B cell (primary cell): ENCODE results near the gene IGSF3. TPM values are rescaled to one million over a fixed set of nuclear protein-coding genes. Genes with fewer than 3 reads are reported as not detected.

Experiments
- ATAC-seq: fragments of 200-7000 bp; cut with Tn5 transposase; one replicate; pipeline ENCODE4 v1.10.0; 2021; ENCODE audit warnings: low read depth, mild to moderate bottlenecking, moderate number of reproducible peaks, moderate library complexity
- CTCF ChIA-PET: fragments of 350-600 bp; sonication (Branson Sonifier 250); formaldehyde crosslinking; loops from one replicate; lab custom pipeline; 2021; ENCODE audit warnings: antibody characterized with exemption, inconsistent platforms; lab: Charles Lee
- POLR2A ChIA-PET: fragments of 350-600 bp; sonication (Branson Sonifier 250); formaldehyde crosslinking; loops from one replicate; lab custom pipeline; 2021; ENCODE audit warnings: antibody characterized with exemption; lab: Charles Lee
- DNase-seq: peaks from one replicate; pipeline ENCODE4 v3.0.0; 2013
- H2AFZ ChIP-seq: 2 replicates; pipeline ENCODE4 v1.6.1; 2012; ENCODE audit warnings: mild to moderate bottlenecking, low read depth, low read length; ENCODE audit not compliant: insufficient read depth, poor library complexity, severe bottlenecking
- H3K27ac ChIP-seq, 2 donors: 1 replicate in 1 of 2; 2 replicates in 1 of 2; pipeline ENCODE4 v1.5.1; 2012 to 2013; ENCODE audit warnings: low read length in 2 of 2, mild to moderate bottlenecking in 2 of 2, moderate library complexity in 1 of 2
- H3K27me3 ChIP-seq, 4 experiments: fragments of 200-600 bp in 1 of 4; sonication (generic) in 1 of 4; replicated peaks in 1 of 4; 1 replicate in 2 of 4; 2 replicates in 2 of 4; pipeline versions ENCODE4 v1.6.1 to v1.7.0; 2013 to 2016; ENCODE audit warnings: low read length in 3 of 4, mild to moderate bottlenecking in 2 of 4, mixed read lengths in 1 of 4, moderate library complexity in 1 of 4; ENCODE audit not compliant: insufficient read depth in 4 of 4, control insufficient read depth in 3 of 4; ENCODE audit errors: control extremely low read depth in 1 of 4
- H3K36me3 ChIP-seq, 2 experiments: replicated peaks in 1 of 2; 1 replicate in 1 of 2; 2 replicates in 1 of 2; pipeline versions ENCODE4 v1.6.1 to v1.7.1; 2013; ENCODE audit warnings: low read length in 1 of 2; ENCODE audit not compliant: insufficient read depth in 2 of 2, control insufficient read depth in 1 of 2; ENCODE audit errors: control extremely low read depth in 1 of 2, extremely low read depth in 1 of 2
- H3K4me1 ChIP-seq, 2 donors: fragments of 200-600 bp in 1 of 2; sonication (generic) in 1 of 2; 1 replicate in 1 of 2; 2 replicates in 1 of 2; pipeline versions ENCODE4 v1.5.1 to v1.6.1; 2013 to 2017; ENCODE audit warnings: low read length in 2 of 2; ENCODE audit not compliant: control insufficient read depth in 2 of 2, insufficient read depth in 2 of 2
- H3K4me2 ChIP-seq: replicated peaks from 2 replicates; pipeline ENCODE3; 2012; ENCODE audit warnings: mild to moderate bottlenecking, low read depth, low read length; ENCODE audit not compliant: poor library complexity, severe bottlenecking
- H3K4me3 ChIP-seq, 5 experiments: fragments of 200-600 bp in 1 of 5; sonication (generic) in 1 of 5; 1 replicate in 3 of 5; 2 replicates in 2 of 5; pipeline versions ENCODE4 v1.5.1 to v1.7.0; 2011 to 2016; ENCODE audit warnings: low read length in 4 of 5, mild to moderate bottlenecking in 4 of 5, low read depth in 2 of 5, control low read depth in 1 of 5, moderate library complexity in 1 of 5; ENCODE audit not compliant: insufficient read depth in 1 of 5; ENCODE audit errors: control extremely low read depth in 1 of 5, extremely low read depth in 1 of 5
- H3K79me2 ChIP-seq: fragments of 200-600 bp; sonication (generic); one replicate; pipeline ENCODE4 v1.6.0; 2016; ENCODE audit warnings: low read length; ENCODE audit not compliant: control insufficient read depth, insufficient read depth
- H3K9ac ChIP-seq: fragments of 200-600 bp; sonication (generic); 2 replicates; pipeline ENCODE4 v1.6.1; 2017; ENCODE audit warnings: mild to moderate bottlenecking, low read length, moderate library complexity
- H3K9me3 ChIP-seq, 3 donors: one replicate each; pipeline versions ENCODE4 v1.6.1 to v1.7.1; 2013; ENCODE audit warnings: low read length in 2 of 3; ENCODE audit not compliant: control insufficient read depth in 2 of 3, insufficient read depth in 1 of 3; ENCODE audit errors: control extremely low read depth in 1 of 3
- H4K20me1 ChIP-seq: 2 replicates; pipeline ENCODE4 v1.6.0; 2012; ENCODE audit warnings: mild to moderate bottlenecking, low read length; ENCODE audit not compliant: insufficient read depth, control insufficient read depth, poor library complexity, severe bottlenecking
- H3K27ac Mint-ChIP-seq: one replicate; pipeline ENCODE4 v1.8.0; 2021; ENCODE audit warnings: mixed read lengths
- H3K27me3 Mint-ChIP-seq: one replicate; pipeline ENCODE4 v1.8.0; 2021; ENCODE audit warnings: mixed read lengths
- H3K4me1 Mint-ChIP-seq: one replicate; pipeline ENCODE4 v1.8.0; 2021; ENCODE audit warnings: mixed read lengths
- H3K4me3 Mint-ChIP-seq: one replicate; pipeline ENCODE4 v1.8.0; 2021; ENCODE audit warnings: mixed read lengths
- H3K9me3 Mint-ChIP-seq: one replicate; pipeline ENCODE4 v1.8.0; 2022; ENCODE audit warnings: mixed read lengths; ENCODE audit not compliant: insufficient read depth
- CTCF ChIP-seq: fragments of 200-600 bp; IDR thresholded peaks from one replicate; pipeline ENCODE4 v1.8.0; 2022; ENCODE audit warnings: antibody characterized with exemption, mild to moderate bottlenecking
- EZH2 ChIP-seq: IDR thresholded peaks from 2 replicates; pipeline ENCODE4 v1.6.1; 2012; ENCODE audit warnings: borderline replicate concordance, low read depth, mild to moderate bottlenecking, moderate library complexity, low read length; ENCODE audit not compliant: insufficient read depth, poor library complexity, severe bottlenecking
- WGBS: methylation state at CpG from one replicate; pipeline ENCODE4 v1.1.5; 2013; ENCODE audit warnings: missing lambda C conversion rate; ENCODE audit not compliant: insufficient coverage; 5-methylcytosine and 5-hydroxymethylcytosine counted together
- intact Hi-C: fragments of 100-400 bp; cut with micrococcal nuclease; formaldehyde crosslinking; loops from one replicate; pipeline ENCODE4 v1.10.0; 2022
- polyA plus RNA-seq: library from polyadenylated mRNA; depleted of rRNA; stranded (reverse); fragments of >200 nt; gene quantifications from 2 replicates; pipeline ENCODE4 v1.2.3, GENCODE V29; 2012
- total RNA-seq, 2 donors: library from RNA; stranded (reverse); fragments of 120-200 nt in 1 of 2; gene quantifications; 1 replicate in 1 of 2; 2 replicates in 1 of 2; pipeline versions ENCODE4 v1.2.3 to v1.2.4, GENCODE V29; 2013 to 2022

Gene IGSF3
- total and polyA plus RNA-seq, 2 donors (not counting 1 experiment from before 2014, with no cell fraction given) = 0.49 TPM; not detected in 1

- H3K9me3 ChIP-seq = peaks cover 0 to 1% (median 0%) of the 10 kb centered on the region in 3 donors
- H2AFZ ChIP-seq = no peak overlapping the region
- POLR2A ChIA-PET = no interaction called here
- Mint-ChIP-seq H3K9me3 (no peaks in the 10 kb centered on the region), H3K4me1 (no peaks in the 10 kb centered on the region), H3K27me3 (no peaks in the 10 kb centered on the region), H3K4me3 (no peak overlapping the region), H3K27ac (no peak overlapping the region)
- CTCF ChIA-PET = no interaction called here
- H3K4me3 ChIP-seq = no peak overlapping the region
- no CpG with 5 or more reads among the region's 3 CpGs for WGBS
- intact Hi-C loops = no loop called here
- no peaks in the 10 kb centered on the region for H3K36me3 ChIP-seq
- H3K4me2 ChIP-seq = no peak overlapping the region
- no peak overlapping the region for H3K9ac ChIP-seq
- ATAC-seq (no peak), DNase-seq (no peak)
- no peak for TF ChIP-seq EZH2
- TF ChIP-seq CTCF = no peak
- H3K79me2 ChIP-seq = no peaks in the 10 kb centered on the region
- H3K4me1 ChIP-seq = no peaks in the 10 kb centered on the region
- no peaks in the 10 kb centered on the region for H4K20me1 ChIP-seq
- no peak overlapping the region for H3K27ac ChIP-seq
- H3K27me3 ChIP-seq = no peaks in the 10 kb centered on the region
Observed at GRCh38 chr1:116529681-116530080, 137.9 kb downstream of the IGSF3 start.

GRCh38 chr1:116529199-116529631, 138.3 kb downstream of the IGSF3 start:
- WGBS = no CpG with 5 or more reads among the region's 3 CpGs
- DNase-seq = no peak
- Mint-ChIP-seq H3K4me1 (no peaks in the 10 kb centered on the region), H3K27me3 (no peaks in the 10 kb centered on the region), H3K4me3 (no peak overlapping the region), H3K27ac (no peak overlapping the region), H3K9me3 (no peaks in the 10 kb centered on the region)
- Histone ChIP-seq H3K79me2 (no peaks in the 10 kb centered on the region), H3K9me3 (peaks cover 0 to 1% (median 0%) of the 10 kb centered on the region in 3 donors), H3K27me3 (no peaks in the 10 kb centered on the region), H2AFZ (no peak overlapping the region), H3K4me3 (no peak overlapping the region), H3K27ac (no peak overlapping the region), H3K36me3 (no peaks in the 10 kb centered on the region), H3K4me2 (no peak overlapping the region), H4K20me1 (no peaks in the 10 kb centered on the region), H3K4me1 (no peaks in the 10 kb centered on the region), H3K9ac (no peak overlapping the region)
- TF ChIP-seq EZH2 = no peak
- no peak for TF ChIP-seq CTCF
- ChIA-PET POLR2A (no interaction called here), CTCF (no interaction called here)
- intact Hi-C loops = no loop called here
- no peak for ATAC-seq
